ENCODE measurements around the gene RESP18. TPM values are rescaled to one million over a fixed set of nuclear protein-coding genes. Genes with fewer than 3 reads are reported as not detected.

RESP18 gene
- total RNA-seq, 1 donor from 2014 or later: not detected

- DNase-seq (ENCODE audit: extremely low spot score, unreplicated experiment): no peak
- Mint-ChIP-seq H3K9me3 (ENCODE audit: unreplicated experiment) (no peaks in the 10 kb centered on the region), H3K4me1 (ENCODE audit: unreplicated experiment) (peaks cover 3% of the 10 kb centered on the region), H3K27ac (ENCODE audit: unreplicated experiment) (no peak overlapping the region), H3K36me3 (ENCODE audit: unreplicated experiment) (no peaks in the 10 kb centered on the region), H3K4me3 (ENCODE audit: unreplicated experiment) (no peak overlapping the region), H3K27me3 (ENCODE audit: unreplicated experiment) (peaks cover 38% of the 10 kb centered on the region)
- TF ChIP-seq, protein P1, sequence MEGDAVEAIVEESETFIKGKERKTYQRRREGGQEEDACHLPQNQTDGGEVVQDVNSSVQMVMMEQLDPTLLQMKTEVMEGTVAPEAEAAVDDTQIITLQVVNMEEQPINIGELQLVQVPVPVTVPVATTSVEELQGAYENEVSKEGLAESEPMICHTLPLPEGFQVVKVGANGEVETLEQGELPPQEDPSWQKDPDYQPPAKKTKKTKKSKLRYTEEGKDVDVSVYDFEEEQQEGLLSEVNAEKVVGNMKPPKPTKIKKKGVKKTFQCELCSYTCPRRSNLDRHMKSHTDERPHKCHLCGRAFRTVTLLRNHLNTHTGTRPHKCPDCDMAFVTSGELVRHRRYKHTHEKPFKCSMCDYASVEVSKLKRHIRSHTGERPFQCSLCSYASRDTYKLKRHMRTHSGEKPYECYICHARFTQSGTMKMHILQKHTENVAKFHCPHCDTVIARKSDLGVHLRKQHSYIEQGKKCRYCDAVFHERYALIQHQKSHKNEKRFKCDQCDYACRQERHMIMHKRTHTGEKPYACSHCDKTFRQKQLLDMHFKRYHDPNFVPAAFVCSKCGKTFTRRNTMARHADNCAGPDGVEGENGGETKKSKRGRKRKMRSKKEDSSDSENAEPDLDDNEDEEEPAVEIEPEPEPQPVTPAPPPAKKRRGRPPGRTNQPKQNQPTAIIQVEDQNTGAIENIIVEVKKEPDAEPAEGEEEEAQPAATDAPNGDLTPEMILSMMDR (IDR thresholded peaks at IDR 0.05): no peak
Measured at GRCh38 chr2:219354582-219354981, 22.0 kb upstream of the RESP18 start.

DNA sequence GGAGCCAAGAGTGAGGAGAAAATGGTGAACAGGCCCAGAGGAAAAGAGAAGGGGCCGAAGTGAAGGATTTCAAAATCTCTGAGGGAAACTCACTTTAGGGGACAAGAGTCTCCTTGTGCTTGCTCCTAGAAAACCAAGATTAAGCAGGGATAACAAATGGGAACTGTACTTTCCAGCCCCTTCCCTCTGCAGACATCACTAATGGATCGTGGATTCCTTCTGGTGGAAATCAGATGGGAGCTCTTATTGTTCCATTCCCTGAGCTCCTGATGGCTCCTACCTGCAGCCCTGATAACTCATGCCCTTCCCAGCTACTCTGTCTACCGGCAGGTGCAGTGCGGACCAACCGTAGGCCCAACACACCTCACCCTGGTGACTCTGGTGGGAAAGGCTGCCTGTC is 20.6 kb upstream of the RESP18 start:
- H3K36me3 Mint-ChIP-seq (ENCODE audit: unreplicated experiment): no peaks in the 10 kb centered on the region
- H3K9me3 Mint-ChIP-seq (ENCODE audit: unreplicated experiment): no peaks in the 10 kb centered on the region
- DNase-seq (ENCODE audit: extremely low spot score, unreplicated experiment): no peak
- TF ChIP-seq, protein P1 (IDR thresholded peaks at IDR 0.05): no peak
- H3K4me3 Mint-ChIP-seq (ENCODE audit: unreplicated experiment): no peak overlapping the region
- peaks cover 37% of the 10 kb centered on the region for H3K27me3 Mint-ChIP-seq (ENCODE audit: unreplicated experiment)
- H3K27ac Mint-ChIP-seq (ENCODE audit: unreplicated experiment): no peak overlapping the region
- H3K4me1 Mint-ChIP-seq (ENCODE audit: unreplicated experiment): peaks cover 3% of the 10 kb centered on the region

- Mint-ChIP-seq H3K27ac (ENCODE audit: unreplicated experiment) (no peak overlapping the region), H3K27me3 (ENCODE audit: unreplicated experiment) (peaks cover 38% of the 10 kb centered on the region), H3K9me3 (ENCODE audit: unreplicated experiment) (no peaks in the 10 kb centered on the region), H3K36me3 (ENCODE audit: unreplicated experiment) (no peaks in the 10 kb centered on the region), H3K4me3 (ENCODE audit: unreplicated experiment) (no peak overlapping the region), H3K4me1 (ENCODE audit: unreplicated experiment) (peaks cover 3% of the 10 kb centered on the region)
- TF ChIP-seq, protein P1 (IDR thresholded peaks at IDR 0.05): peak; percentile 59
- no peak for DNase-seq (ENCODE audit: extremely low spot score, unreplicated experiment)
Measured at GRCh38 chr2:219352448-219353023, 20.0 kb upstream of the RESP18 start.

GRCh38 chr2:219350710-219351221 is 18.2 kb upstream of the RESP18 start:
- Mint-ChIP-seq H3K4me1 (ENCODE audit: unreplicated experiment) (peaks cover 3% of the 10 kb centered on the region), H3K36me3 (ENCODE audit: unreplicated experiment) (no peaks in the 10 kb centered on the region), H3K27ac (ENCODE audit: unreplicated experiment) (no peak overlapping the region), H3K27me3 (ENCODE audit: unreplicated experiment) (peaks cover 39% of the 10 kb centered on the region), H3K9me3 (ENCODE audit: unreplicated experiment) (no peaks in the 10 kb centered on the region), H3K4me3 (ENCODE audit: unreplicated experiment) (no peak overlapping the region)
- no peak for DNase-seq (ENCODE audit: extremely low spot score, unreplicated experiment)
- TF ChIP-seq, protein P1 (IDR thresholded peaks at IDR 0.05): no peak

GRCh38 chr2:219350215-219350614 is 17.7 kb upstream of the RESP18 start:
- H3K27me3 Mint-ChIP-seq (ENCODE audit: unreplicated experiment): peaks cover 39% of the 10 kb centered on the region
- H3K27ac Mint-ChIP-seq (ENCODE audit: unreplicated experiment): no peak overlapping the region
- TF ChIP-seq, protein P1 (IDR thresholded peaks at IDR 0.05): no peak
- no peak overlapping the region for H3K4me3 Mint-ChIP-seq (ENCODE audit: unreplicated experiment)
- no peaks in the 10 kb centered on the region for H3K36me3 Mint-ChIP-seq (ENCODE audit: unreplicated experiment)
- no peaks in the 10 kb centered on the region for H3K9me3 Mint-ChIP-seq (ENCODE audit: unreplicated experiment)
- H3K4me1 Mint-ChIP-seq (ENCODE audit: unreplicated experiment): peaks cover 4% of the 10 kb centered on the region
- no peak for DNase-seq (ENCODE audit: extremely low spot score, unreplicated experiment)
